Neural crest cell (in vitro differentiated cells): ENCODE measurements around the gene TSHZ2. TPM values are rescaled to one million over a fixed set of nuclear protein-coding genes. Genes with fewer than 3 reads are reported as not detected.
"Not testable (repeated sequence)": the region's sequence is repeated elsewhere in the genome, so short reads cannot be mapped to it uniquely, and the experiment has no call there.

ENCODE experiments used
- DNase-seq: peaks from one replicate; pipeline ENCODE4 v3.0.0; 2021; ENCODE audit warnings: low read depth, mixed read lengths, low spot score
- H3K27ac Mint-ChIP-seq: one replicate; pipeline ENCODE4 v1.8.0; 2021; ENCODE audit warnings: mild to moderate bottlenecking, mixed read lengths; ENCODE audit not compliant: unreplicated experiment
- H3K27me3 Mint-ChIP-seq: 2 replicates; pipeline ENCODE4 v1.8.0; 2021; ENCODE audit warnings: low read depth, mild to moderate bottlenecking, mixed read lengths
- H3K36me3 Mint-ChIP-seq: 2 replicates; pipeline ENCODE4 v1.8.0; 2021; ENCODE audit warnings: low read depth, mild to moderate bottlenecking, mixed read lengths
- H3K4me1 Mint-ChIP-seq: 2 replicates; pipeline ENCODE4 v1.8.0; 2021; ENCODE audit warnings: mixed read lengths
- H3K4me3 Mint-ChIP-seq: one replicate; pipeline ENCODE4 v1.8.0; 2021; ENCODE audit warnings: mild to moderate bottlenecking, mixed read lengths
- H3K9me3 Mint-ChIP-seq: 2 replicates; pipeline ENCODE4 v1.8.0; 2021; ENCODE audit warnings: mixed read lengths
- total RNA-seq: library from RNA; stranded (reverse); gene quantifications from 2 replicates; pipeline ENCODE4 v1.2.1, GENCODE V29; 2021
- TF ChIP-seq, protein P1 (sequence below): fragments of 200-600 bp; sonication (generic); conservative IDR thresholded peaks from 2 replicates; pipeline ENCODE4 v1.5.0; 2021; ENCODE audit warnings: antibody characterized with exemption, mild to moderate bottlenecking

The TSHZ2 gene
- total RNA-seq, 1 donor from 2014 or later = 6.4 TPM

DNA sequence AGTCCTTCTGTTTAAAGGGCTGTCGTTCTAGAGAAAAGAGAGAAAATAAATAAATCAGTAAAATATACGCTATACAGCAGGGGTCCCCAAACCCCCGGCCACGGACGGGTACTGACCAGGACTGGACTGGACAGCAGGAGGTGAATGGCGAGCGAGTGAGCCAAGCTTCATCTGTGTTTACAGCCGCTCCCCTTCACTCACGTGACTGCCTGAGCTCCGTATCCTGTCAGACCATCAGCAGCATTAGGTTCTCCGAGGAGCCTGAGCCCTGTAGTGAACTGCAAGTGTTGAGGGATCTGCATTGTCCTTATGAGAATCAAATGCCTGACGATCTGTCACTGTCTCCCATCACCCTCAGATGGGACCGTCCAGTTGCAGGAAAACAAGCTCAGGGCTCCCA is 545.0 kb downstream of the TSHZ2 start:
- no peak overlapping the region for H3K4me3 Mint-ChIP-seq
- no peak for DNase-seq
- no peaks in the 10 kb centered on the region for H3K36me3 Mint-ChIP-seq
- no peaks in the 10 kb centered on the region for H3K4me1 Mint-ChIP-seq
- H3K27me3 Mint-ChIP-seq = no peaks in the 10 kb centered on the region
- TF ChIP-seq, protein P1, sequence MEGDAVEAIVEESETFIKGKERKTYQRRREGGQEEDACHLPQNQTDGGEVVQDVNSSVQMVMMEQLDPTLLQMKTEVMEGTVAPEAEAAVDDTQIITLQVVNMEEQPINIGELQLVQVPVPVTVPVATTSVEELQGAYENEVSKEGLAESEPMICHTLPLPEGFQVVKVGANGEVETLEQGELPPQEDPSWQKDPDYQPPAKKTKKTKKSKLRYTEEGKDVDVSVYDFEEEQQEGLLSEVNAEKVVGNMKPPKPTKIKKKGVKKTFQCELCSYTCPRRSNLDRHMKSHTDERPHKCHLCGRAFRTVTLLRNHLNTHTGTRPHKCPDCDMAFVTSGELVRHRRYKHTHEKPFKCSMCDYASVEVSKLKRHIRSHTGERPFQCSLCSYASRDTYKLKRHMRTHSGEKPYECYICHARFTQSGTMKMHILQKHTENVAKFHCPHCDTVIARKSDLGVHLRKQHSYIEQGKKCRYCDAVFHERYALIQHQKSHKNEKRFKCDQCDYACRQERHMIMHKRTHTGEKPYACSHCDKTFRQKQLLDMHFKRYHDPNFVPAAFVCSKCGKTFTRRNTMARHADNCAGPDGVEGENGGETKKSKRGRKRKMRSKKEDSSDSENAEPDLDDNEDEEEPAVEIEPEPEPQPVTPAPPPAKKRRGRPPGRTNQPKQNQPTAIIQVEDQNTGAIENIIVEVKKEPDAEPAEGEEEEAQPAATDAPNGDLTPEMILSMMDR = no peak
- no peak overlapping the region for H3K27ac Mint-ChIP-seq
- no peaks in the 10 kb centered on the region for H3K9me3 Mint-ChIP-seq

DNA sequence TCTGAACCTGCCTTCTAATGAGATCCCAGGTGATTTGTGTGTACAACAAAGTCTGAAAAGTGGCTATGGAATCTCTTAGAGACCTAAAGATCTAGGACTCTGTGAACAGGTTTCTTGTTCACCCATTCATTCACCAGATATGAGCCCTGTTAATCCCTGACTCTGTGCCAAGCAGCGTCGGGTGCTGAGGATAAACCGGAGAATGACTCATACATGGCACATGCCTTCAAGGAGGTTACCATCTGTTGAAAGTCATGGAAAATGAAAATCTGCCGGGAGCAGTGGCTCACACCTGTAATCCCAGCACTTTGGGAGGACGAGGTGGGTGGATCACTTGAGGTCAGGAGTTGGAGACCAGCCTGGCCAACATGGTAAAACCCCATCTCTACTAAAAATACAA is 549.3 kb downstream of the TSHZ2 start:
- not testable (repeated sequence) for H3K27ac Mint-ChIP-seq, H3K4me1 Mint-ChIP-seq, H3K36me3 Mint-ChIP-seq, H3K4me3 Mint-ChIP-seq, H3K27me3 Mint-ChIP-seq, H3K9me3 Mint-ChIP-seq, DNase-seq

DNA sequence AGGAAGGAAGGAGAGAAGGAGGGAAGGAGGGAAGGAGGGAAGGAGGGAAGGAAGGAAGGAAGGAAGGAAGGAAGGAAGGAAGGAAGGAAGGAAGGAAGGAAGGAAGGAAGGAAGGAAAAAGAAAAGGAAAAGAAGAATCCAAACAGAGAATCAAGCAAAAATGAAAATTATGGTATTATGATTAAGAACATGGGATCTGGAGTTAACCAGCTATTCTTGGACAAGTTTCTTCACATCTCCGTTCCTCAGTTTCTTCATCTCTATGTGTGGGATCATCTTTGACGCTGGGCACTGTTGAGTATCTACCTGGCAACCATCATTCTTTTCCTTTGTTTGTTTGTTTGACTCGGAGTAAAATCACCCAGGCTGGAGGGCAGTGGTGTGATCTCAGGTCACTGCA is 549.9 kb downstream of the TSHZ2 start:
- no peak for DNase-seq
- TF ChIP-seq, protein P1 = no peak
- H3K27ac Mint-ChIP-seq = no peak overlapping the region
- no peaks in the 10 kb centered on the region for H3K36me3 Mint-ChIP-seq
- no peaks in the 10 kb centered on the region for H3K9me3 Mint-ChIP-seq
- no peak overlapping the region for H3K4me3 Mint-ChIP-seq
- H3K4me1 Mint-ChIP-seq = no peaks in the 10 kb centered on the region
- no peaks in the 10 kb centered on the region for H3K27me3 Mint-ChIP-seq

DNA sequence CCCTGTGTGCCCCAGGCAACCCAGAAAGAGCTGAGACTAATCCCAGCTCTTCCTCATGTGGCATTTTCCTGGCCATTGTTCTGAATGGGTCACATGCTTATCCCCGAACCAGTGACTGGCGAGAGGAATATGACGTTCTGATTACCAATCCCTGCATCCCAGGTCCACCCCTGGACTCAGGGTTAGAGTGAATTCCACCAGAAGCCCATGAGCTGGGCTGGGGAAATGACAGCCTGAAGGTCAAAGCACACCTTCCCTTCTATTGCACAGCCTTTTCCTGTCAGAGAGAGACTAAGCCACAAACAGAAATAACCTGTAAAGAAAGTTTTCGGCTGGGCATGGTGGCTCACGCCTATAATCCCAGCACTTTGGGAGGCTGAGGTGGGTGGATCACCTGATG is 550.5 kb downstream of the TSHZ2 start:
- H3K4me1 Mint-ChIP-seq = peaks cover 4% of the 10 kb centered on the region
- no peaks in the 10 kb centered on the region for H3K9me3 Mint-ChIP-seq
- TF ChIP-seq, protein P1 = no peak
- no peak for DNase-seq
- no peaks in the 10 kb centered on the region for H3K27me3 Mint-ChIP-seq
- H3K36me3 Mint-ChIP-seq = no peaks in the 10 kb centered on the region
- H3K27ac Mint-ChIP-seq = no peak overlapping the region
- no peak overlapping the region for H3K4me3 Mint-ChIP-seq

DNA sequence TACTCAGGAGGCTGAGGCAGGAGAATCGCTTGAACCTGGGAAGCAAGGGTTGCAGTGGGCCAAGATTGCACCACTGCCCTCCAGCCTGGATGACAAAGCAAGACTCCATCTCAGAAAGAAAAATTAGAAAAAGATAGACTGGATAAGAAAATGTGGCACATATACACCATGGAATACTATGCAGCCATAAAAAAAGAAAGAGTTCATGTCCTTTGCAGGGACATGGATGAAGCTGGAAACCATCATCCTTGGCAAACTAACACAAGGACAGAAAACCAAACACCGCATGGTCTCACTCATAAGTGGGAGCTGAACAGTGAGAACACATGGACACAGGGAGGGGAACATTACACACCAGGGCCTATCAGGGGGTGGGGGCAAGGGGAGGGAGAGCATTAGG is 551.5 kb downstream of the TSHZ2 start:
- H3K27ac Mint-ChIP-seq, DNase-seq, H3K4me3 Mint-ChIP-seq, H3K27me3 Mint-ChIP-seq, H3K9me3 Mint-ChIP-seq, H3K4me1 Mint-ChIP-seq, H3K36me3 Mint-ChIP-seq: not testable (repeated sequence)

DNA sequence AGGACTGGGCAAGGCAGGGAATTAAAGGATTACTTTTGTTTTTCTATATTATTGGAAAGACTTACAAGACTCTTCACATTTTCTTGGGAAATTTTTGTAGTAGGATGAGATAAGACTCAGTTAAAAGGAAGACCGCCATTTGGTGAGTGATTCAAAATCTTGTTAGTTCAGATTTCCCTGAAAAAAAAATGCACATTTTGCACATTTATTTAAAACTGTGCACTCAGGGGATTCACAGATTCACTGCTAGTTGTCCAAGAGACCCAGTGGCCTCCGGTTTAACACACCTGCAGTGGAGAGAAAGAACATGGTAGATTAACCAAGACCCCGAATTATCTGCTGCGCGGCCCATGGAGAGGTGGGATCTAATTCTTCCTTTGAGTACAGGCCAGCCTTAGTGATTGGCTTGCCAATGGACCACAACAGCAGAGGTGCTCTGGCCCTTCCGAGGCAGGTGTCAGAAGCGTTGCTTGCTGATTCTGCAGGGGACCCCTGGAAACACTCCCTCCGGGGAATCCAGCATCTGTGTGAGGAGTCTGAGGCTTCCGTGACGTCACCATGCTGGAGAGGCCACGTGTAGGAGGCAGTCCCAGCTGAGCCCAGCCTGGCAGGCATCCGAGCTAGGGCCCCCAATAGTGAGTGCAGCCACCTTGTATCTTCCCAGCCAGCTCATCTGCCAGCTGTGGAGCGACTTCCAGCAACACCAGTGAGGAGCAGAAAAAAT is 552.6 kb downstream of the TSHZ2 start:
- Mint-ChIP-seq H3K27me3 (no peaks in the 10 kb centered on the region), H3K4me3 (no peak overlapping the region), H3K27ac (peak overlapping the region; percentile 35), H3K36me3 (no peaks in the 10 kb centered on the region), H3K9me3 (no peaks in the 10 kb centered on the region), H3K4me1 (peaks cover 4% of the 10 kb centered on the region)
- no peak for DNase-seq
- TF ChIP-seq, protein P1 = no peak
